Ovary (tissue), 9 donors: ENCODE data around the gene C11orf16. TPM values are rescaled to one million over a fixed set of nuclear protein-coding genes. Genes with fewer than 3 reads are reported as not detected.

ENCODE experiments used
- DNase-seq, 5 donors: peaks; one replicate each; pipeline ENCODE4 v3.0.0-alpha.2; 2019 to 2020
- H3K27ac ChIP-seq, 2 donors: fragments of 200-600 bp; one replicate each; pipeline versions ENCODE4 v1.5.1 to v1.8.0; 2019 to 2022
- H3K27me3 ChIP-seq: fragments of 200-600 bp; one replicate; pipeline ENCODE4 v1.8.0; 2022
- H3K36me3 ChIP-seq: fragments of 200-600 bp; sonication (generic); one replicate; pipeline ENCODE4 v1.5.1; 2019
- H3K4me1 ChIP-seq: one replicate; pipeline ENCODE4 v1.8.1; 2013; ENCODE audit warnings: mild to moderate bottlenecking, moderate library complexity; ENCODE audit not compliant: insufficient read depth
- H3K4me3 ChIP-seq: fragments of 200-600 bp; sonication (generic); one replicate; pipeline ENCODE4 v1.5.1; 2017
- H3K9me3 ChIP-seq, 2 donors: fragments of 200-600 bp in 1 of 2; sonication (generic) in 1 of 2; one replicate each; pipeline versions ENCODE4 v1.5.1 to v1.8.1; 2013 to 2019; ENCODE audit warnings: mild to moderate bottlenecking in 1 of 2, moderate library complexity in 1 of 2
- EP300 ChIP-seq: sonication (generic); formaldehyde crosslinking; IDR thresholded peaks from one replicate; pipeline ENCODE4 v1.6.1; 2017; ENCODE audit warnings: antibody characterized with exemption
- POLR2A ChIP-seq: fragments of 450-650 bp; IDR thresholded peaks from one replicate; pipeline ENCODE4 v1.6.1; 2017; ENCODE audit warnings: antibody characterized with exemption, mild to moderate bottlenecking, moderate library complexity
- WGBS, 3 donors: extraction: QIAGEN DNeasy Blood & Tissue Kit in 1 of 3; methylation state at CpG; one replicate each; pipeline versions ENCODE4 v1.1.5 to v1.1.7; 2013 to 2017; 5-methylcytosine and 5-hydroxymethylcytosine counted together
- intact Hi-C, 4 donors: fragments of 100-400 bp; cut with DNase I; formaldehyde crosslinking; loops; one replicate each; pipeline versions ENCODE4 v1.11.0 to v1.15.1; 2022 to 2023
- polyA plus RNA-seq, 2 donors: library from polyadenylated mRNA; stranded (reverse); fragments of 200-250 nt in 1 of 2; fragments of 350-450 nt in 1 of 2; fragmentation: Illumina TruSeq in 1 of 2; extraction: RNeasy Lipid Tissue Mini Kit (QIAGEN cat#74804) in 1 of 2; gene quantifications; one replicate each; pipeline ENCODE4 v1.2.3, GENCODE V29; 2013 to 2014
- total RNA-seq, 7 donors: library from RNA; depleted of rRNA in 2 of 7; stranded (reverse); fragments of >200 nt in 2 of 7; fragmentation: NEBNext Ultra II Directional in 3 of 7; extraction: Animal tissue kit (Norgen Biotek cat#: 25700) in 3 of 7; gene quantifications; one replicate each; pipeline versions ENCODE4 v1.1.0 to v1.2.4, GENCODE V29; 2016 to 2023
- TF ChIP-seq, protein P1 (sequence below), 3 donors: fragments of 450-650 bp in 2 of 3; fragments of 200-600 bp in 1 of 3; IDR thresholded peaks; one replicate each; pipeline versions ENCODE4 v1.5.1 to v1.8.0; 2016 to 2022; ENCODE audit warnings: antibody characterized with exemption in 3 of 3, mild to moderate bottlenecking in 1 of 3
- donor health status: DM: no; HTN: no; CAD: no; lungs with moderate emphysema.
- donor health status: DM: no; HTN: no; CAD: no.
- donor health status: Bipolar disorder and iron deficiency.
- donor health status: DM: yes; HTN: yes; CAD: no.
- donor health status: DM: no; HTN: no; CAD: no.
- donor health status: DM: yes; HTN: yes; CAD: no.

The C11orf16 gene
- total and polyA plus RNA-seq, 9 donors: 0.20 to 3.7 (median 0.96) TPM; not detected in 5

DNA sequence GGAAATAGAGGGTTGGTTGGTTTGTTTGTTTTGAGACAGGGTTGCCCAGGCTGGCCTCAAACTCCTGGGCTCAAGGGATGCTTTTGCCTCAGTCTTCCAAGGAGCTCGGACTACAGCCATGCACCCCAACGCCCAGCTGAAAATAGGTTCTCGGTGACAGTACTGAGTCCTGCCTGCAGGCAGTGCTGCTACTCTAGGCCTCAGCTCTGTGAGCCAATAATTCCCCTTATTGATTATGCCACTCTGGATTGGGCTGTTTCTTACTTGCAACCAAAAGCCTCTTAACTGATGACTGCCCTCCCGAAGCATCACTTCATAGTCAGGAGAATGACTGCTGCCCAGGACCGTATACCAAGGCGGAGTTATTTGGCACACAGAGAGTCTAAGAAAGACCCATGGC lies 1.2 kb upstream of the C11orf16 start:
- WGBS, 3 donors: 92 to 96% (median 93%) methylated on average over 6 of the region's 6 CpGs
- H3K27ac ChIP-seq: no peak overlapping the region
- no peak for DNase-seq
- H3K27me3 ChIP-seq: no peaks in the 10 kb centered on the region
- no peak overlapping the region for H3K4me3 ChIP-seq
- no peaks in the 10 kb centered on the region for H3K4me1 ChIP-seq
- TF ChIP-seq POLR2A (no peak), EP300 (no peak)
- TF ChIP-seq, protein P1, sequence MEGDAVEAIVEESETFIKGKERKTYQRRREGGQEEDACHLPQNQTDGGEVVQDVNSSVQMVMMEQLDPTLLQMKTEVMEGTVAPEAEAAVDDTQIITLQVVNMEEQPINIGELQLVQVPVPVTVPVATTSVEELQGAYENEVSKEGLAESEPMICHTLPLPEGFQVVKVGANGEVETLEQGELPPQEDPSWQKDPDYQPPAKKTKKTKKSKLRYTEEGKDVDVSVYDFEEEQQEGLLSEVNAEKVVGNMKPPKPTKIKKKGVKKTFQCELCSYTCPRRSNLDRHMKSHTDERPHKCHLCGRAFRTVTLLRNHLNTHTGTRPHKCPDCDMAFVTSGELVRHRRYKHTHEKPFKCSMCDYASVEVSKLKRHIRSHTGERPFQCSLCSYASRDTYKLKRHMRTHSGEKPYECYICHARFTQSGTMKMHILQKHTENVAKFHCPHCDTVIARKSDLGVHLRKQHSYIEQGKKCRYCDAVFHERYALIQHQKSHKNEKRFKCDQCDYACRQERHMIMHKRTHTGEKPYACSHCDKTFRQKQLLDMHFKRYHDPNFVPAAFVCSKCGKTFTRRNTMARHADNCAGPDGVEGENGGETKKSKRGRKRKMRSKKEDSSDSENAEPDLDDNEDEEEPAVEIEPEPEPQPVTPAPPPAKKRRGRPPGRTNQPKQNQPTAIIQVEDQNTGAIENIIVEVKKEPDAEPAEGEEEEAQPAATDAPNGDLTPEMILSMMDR (IDR thresholded peaks at IDR 0.05): no peak
- no peaks in the 10 kb centered on the region for H3K36me3 ChIP-seq
- intact Hi-C loops: no loop called here
- H3K9me3 ChIP-seq: no peaks in the 10 kb centered on the region

DNA sequence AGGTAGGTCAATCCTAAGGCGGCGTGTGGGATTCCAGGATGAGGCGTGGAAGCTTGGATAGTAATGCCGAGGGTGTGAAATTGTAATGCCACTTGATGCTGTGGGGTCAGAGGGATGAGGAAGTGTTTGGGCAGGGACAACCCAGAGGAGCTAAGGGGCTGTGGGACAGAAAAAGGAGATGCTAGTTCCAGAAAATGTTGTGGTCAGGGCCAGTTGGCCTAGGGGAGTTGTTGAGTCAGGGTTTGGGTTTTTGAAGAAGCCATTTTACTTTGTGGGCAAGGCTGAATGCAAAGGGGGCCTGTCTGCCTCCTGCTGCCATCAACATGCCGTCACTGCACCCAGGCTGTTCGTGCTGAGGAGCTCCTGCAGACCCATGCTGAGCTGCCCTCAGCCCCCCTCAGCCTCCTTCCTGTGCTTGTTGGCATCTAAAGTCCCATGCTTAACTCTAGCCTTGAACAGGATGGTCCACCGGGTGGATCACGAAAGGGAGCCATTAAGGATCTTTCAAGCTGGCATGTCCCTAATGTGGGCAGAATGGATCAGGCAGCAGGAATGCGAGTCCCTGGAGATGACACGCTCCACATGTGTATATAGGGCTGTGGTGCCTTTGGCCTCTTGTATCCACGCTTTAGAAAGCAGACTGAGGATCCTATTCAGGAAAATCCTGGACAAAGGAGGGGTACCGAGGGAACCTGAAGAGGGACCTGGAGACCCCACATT lies 2.1 kb downstream of the C11orf16 start:
- Histone ChIP-seq H3K4me1 (no peaks in the 10 kb centered on the region), H3K4me3 (no peak overlapping the region), H3K27ac (no peak overlapping the region), H3K9me3 (no peaks in the 10 kb centered on the region), H3K27me3 (no peaks in the 10 kb centered on the region), H3K36me3 (no peaks in the 10 kb centered on the region)
- intact Hi-C loops: no loop called here
- TF ChIP-seq POLR2A: no peak
- TF ChIP-seq, protein P1 (IDR thresholded peaks at IDR 0.05): no peak
- no peak for TF ChIP-seq EP300
- no peak for DNase-seq
- WGBS, 3 donors: 93 to 96% (median 94%) methylated on average over 12 of the region's 12 CpGs

DNA sequence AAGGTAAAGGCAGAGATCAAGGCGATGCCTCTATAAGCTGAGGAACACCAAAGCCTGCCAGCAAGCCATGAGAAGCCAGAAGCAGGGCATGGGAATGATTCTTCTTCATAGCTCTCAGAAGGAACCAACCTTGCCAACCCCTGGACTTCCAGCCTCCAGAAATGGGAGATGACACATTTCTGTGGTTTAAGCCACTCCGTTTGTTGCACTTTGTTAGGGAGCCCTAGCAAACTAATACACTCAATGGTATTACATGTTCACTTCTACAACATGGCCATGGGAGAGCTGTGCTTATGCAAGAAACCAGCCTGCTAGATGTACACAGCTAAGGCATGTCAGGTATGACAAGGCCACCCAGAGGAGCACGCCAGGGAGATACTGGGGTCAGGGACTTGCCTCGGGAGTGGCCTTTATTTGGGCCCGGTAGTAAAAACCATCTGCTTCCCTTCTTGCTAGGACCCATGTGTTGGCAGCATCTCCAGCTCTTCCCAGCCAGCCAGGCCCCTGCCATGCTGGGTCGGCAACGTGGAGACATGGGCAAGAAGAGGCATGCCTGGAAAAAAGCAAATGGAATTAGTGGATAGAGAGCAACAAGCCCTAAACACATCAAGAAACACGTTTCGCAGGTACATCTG lies 3.6 kb downstream of the C11orf16 start:
- H3K4me3 ChIP-seq: no peak overlapping the region
- intact Hi-C loops: no loop called here

DNA sequence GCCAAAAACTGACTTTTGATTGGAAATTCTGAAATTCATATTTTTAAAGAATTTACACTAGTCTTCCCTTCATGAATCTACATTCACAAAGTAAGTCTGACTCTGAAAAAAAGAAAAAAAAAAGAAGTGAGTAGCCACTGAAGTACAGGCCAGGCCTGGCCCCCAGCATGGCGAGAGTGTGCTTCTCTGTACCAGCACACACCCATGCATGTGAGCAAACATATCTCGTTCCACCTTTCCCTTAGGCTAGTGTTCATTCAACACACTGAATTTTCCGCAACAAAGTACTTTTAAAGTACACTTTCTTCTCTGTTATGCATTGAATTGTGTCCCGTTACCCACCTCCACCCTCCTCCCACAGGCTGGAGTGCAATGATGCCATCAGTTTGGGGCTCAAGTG lies 4.5 kb downstream of the C11orf16 start:
- DNase-seq: no peak
- H3K27ac ChIP-seq: no peak overlapping the region
- H3K4me1 ChIP-seq: no peaks in the 10 kb centered on the region
- 93 to 95% (median 94%) methylated on average over 4 of the region's 4 CpGs for WGBS, 3 donors
- no peaks in the 10 kb centered on the region for H3K9me3 ChIP-seq
- H3K27me3 ChIP-seq: no peaks in the 10 kb centered on the region
- no peaks in the 10 kb centered on the region for H3K36me3 ChIP-seq
- intact Hi-C loops: no loop called here
- H3K4me3 ChIP-seq: no peak overlapping the region
- no peak for TF ChIP-seq POLR2A

More for the DNA sequence above, 3.6 kb downstream of the C11orf16 start:
- TF ChIP-seq, protein P1 (IDR thresholded peaks at IDR 0.05): no peak
- TF ChIP-seq EP300 (no peak), POLR2A (no peak)
- no peak overlapping the region for H3K27ac ChIP-seq
- no peaks in the 10 kb centered on the region for H3K36me3 ChIP-seq
- WGBS, 3 donors: 49 to 67% (median 52%) methylated on average over 9 of the region's 9 CpGs
- H3K9me3 ChIP-seq: no peaks in the 10 kb centered on the region
- H3K27me3 ChIP-seq: no peaks in the 10 kb centered on the region
- DNase-seq: no peak
- no peaks in the 10 kb centered on the region for H3K4me1 ChIP-seq

DNA sequence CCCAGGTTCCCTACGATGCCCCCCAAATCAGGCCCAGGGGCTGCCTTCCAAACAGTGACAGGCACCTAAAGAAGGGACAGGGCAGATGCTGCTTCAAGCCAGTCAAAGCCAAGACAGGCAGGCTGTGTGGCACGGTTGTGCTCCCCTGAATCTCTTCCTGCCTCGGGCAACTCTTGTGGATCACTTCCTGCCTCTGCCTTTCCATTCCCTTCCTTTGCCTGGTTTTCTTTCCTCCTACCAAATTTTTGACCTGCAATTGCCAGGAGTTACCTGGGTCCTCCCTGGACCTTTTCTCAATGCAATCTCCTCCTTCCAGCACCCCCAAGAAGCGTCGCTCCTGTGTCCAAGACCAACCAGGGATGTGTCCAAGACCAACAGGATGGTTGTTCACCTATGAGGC lies 5.5 kb downstream of the C11orf16 start:
- no peak for DNase-seq
- Histone ChIP-seq H3K36me3 (no peaks in the 10 kb centered on the region), H3K27me3 (no peaks in the 10 kb centered on the region), H3K4me1 (no peaks in the 10 kb centered on the region), H3K9me3 (no peaks in the 10 kb centered on the region), H3K4me3 (no peak overlapping the region), H3K27ac (no peak overlapping the region)
- TF ChIP-seq, protein P1 (IDR thresholded peaks at IDR 0.05): no peak
- TF ChIP-seq POLR2A: no peak
- no peak for TF ChIP-seq EP300
- intact Hi-C loops: no loop called here
- WGBS, 3 donors: 87 to 89% (median 88%) methylated on average over 5 of the region's 5 CpGs
